ENCODE data around the gene CCDC148. TPM values are rescaled to one million over a fixed set of nuclear protein-coding genes. Genes with fewer than 3 reads are reported as not detected.
"Not testable (repeated sequence)": the region's sequence is repeated elsewhere in the genome, so short reads cannot be mapped to it uniquely, and the experiment has no call there.

Gene CCDC148
- polyA plus RNA-seq, 4 donors: 1.2 to 10.5 (median 8.8) TPM

- no peak for DNase-seq (ENCODE audit: low read depth in 4 of 4, low spot score in 3 of 4)
These were observed 77.6 kb downstream of the CCDC148 start for GRCh38 chr2:158378926-158379325.

- no peak for DNase-seq (ENCODE audit: low read depth in 4 of 4, low spot score in 3 of 4)
These were observed 90.2 kb downstream of the CCDC148 start for GRCh38 chr2:158366342-158366741.

DNA sequence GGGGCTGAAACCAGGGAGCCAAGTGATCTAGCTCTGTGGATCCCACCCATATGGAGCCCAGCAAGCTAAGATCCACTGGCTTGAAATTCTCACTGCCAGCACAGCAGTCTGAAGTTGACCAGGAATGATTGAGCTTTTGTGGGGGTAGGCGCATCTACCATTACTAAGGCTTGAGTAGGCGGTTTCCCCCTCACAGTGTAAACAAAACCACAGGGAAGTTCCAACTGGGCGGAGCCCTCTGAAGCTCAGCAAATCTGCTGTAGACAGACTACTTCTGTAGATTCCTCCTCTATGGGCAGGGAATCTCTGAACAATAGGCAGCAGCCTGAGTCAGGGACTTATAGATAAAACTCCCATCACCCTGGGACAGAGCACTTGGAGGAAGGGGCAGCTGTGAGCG, 96.7 kb downstream of the CCDC148 start:
- DNase-seq (ENCODE audit: low read depth in 4 of 4, low spot score in 3 of 4): no peak

DNA sequence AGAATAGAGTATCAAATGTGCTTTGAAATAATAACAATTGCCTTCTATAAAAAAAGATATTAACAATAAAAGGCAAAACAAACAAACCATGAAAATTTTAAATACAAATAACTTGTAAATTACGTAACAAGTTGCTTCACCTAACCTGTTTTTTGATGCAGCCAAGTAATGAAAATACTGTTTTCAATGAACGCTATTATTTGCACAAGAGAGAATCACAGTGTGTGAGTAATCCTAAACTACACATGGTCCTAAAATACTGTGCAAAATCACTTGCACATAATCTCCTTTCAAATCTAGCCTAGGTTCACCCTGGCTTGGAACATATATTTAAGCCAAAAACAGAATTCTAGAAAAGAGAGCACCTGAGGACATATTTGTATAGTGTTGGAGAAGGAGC, 98.9 kb downstream of the CCDC148 start:
- no peak for DNase-seq (ENCODE audit: low read depth in 4 of 4, low spot score in 3 of 4)

DNA sequence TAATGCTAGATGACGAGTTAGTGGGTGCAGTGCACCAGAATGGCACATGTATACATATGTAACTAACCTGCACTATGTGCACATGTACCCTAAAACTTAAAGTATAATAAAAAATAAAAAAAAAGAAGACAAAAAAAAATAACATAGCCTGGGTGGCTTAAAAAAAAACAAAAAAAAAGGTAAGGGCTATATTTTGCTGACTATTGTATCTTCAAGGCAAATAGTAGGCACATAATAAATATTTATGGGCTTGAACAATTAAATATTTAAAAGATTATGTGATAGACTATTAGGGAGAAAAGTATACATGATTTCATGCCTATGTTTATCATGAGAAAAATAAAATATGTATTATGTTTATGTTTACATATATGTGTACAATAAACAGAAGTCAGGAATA, 99.4 kb downstream of the CCDC148 start:
- DNase-seq (ENCODE audit: low read depth in 4 of 4, low spot score in 3 of 4): no peak

- not testable (repeated sequence) for DNase-seq (ENCODE audit: low read depth in 4 of 4, low spot score in 3 of 4)
These were observed 105.1 kb downstream of the CCDC148 start for GRCh38 chr2:158351466-158351816.

DNA sequence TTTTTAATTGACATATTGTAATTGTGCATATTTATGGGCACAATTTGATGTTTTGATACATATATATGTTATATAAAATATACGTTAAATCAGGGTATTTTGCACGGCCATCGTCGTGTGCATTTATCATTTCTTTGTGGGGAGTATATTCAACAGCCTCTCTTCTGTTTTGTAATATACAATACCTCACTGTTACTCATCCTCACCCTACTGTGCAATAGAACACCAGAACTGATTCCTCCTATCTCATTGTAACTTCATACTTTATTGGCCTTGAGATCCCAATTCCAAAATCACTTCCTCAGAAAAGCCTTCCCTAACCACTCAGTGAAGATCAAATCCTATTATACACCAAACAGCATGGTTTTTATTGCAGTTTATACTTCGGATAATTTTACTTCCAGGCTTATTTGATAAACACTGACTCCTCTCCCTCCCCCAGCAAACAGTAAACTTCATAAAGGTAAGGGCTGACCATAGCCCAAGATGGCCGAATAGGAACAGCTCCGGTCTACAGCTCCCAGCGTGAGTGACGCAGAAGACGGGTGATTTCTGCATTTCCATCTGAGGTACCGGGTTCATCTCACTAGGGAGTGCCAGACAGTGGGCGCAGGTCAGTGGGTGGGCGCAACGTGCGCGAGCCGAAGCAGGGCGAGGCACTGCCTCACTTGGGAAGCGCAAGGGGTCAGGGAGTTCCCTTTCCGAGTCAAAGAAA, 105.6 kb downstream of the CCDC148 start:
- DNase-seq (ENCODE audit: low read depth in 4 of 4, low spot score in 3 of 4): not testable (repeated sequence)

DNA sequence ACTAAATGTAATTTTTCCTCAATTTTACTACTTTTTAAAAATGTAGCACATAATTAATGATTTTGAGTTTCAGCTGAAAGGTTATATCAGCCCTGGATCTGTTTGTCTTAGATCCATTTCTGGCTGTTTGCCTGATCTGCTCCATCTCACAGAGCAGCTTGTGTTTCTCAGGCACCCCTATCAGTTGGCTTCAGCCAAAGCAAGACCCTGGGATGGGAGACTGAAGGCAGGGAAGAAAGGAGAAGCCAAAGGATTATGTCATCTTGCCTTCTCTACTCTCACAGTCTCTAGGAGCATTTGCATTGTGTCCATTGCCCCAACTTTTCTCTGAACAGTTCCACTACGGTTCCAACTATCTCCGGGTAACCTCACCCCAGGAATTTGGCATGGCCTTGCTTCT, 110.5 kb downstream of the CCDC148 start:
- DNase-seq (ENCODE audit: low read depth in 4 of 4, low spot score in 3 of 4): no peak

- no peak for DNase-seq (ENCODE audit: low read depth in 4 of 4, low spot score in 3 of 4)
These were observed 117.0 kb downstream of the CCDC148 start for GRCh38 chr2:158339513-158339912.

- DNase-seq (ENCODE audit: low read depth in 4 of 4, low spot score in 3 of 4): no peak
These were observed 119.5 kb downstream of the CCDC148 start for GRCh38 chr2:158337018-158337417.

DNA sequence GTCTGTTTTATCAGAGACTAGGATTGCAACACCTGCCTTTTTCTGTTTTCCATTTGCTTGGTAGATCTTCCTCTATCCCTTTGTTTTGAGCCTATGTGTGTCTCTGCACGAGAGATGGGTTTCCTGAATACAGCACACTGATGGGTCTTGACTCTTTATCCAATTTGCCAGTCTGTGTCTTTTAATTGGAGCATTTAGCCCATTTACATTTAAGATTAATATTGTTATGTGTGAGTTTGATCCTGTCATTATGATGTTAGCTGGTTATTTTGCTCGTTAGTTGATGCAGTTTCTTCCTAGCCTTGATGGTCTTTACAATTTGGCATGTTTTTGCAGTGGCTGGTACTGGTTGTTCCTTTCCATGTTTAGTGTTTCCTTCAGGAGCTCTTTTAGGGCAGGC, 124.8 kb downstream of the CCDC148 start:
- DNase-seq (ENCODE audit: low read depth in 4 of 4, low spot score in 3 of 4): not testable (repeated sequence)

DNA sequence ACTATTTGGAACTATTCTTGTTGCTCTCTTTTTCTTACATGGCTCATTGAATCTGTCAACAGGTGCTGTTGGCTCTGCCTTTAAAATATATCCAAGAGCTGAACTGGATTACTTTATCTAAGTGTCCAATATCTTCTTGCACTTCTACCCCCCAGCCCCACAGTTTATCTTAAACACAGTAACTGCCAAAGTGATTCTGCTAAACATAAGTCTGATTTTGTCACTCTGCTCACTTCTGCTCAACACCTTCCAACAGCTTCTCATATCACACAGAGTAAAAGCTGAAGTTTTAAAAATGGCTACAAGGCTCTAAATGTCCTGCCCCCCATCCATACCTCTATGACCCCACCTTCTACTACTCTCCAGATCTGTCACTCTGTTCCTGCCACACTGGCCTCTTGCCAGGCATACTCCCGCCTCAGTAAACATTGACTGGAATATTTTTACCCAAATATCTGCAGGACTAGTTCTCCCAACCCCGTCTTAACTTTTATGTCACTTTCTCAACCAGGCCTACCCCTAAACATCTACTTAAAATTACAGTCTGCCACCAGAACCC, 130.7 kb downstream of the CCDC148 start:
- no peak for DNase-seq (ENCODE audit: low read depth in 4 of 4, low spot score in 3 of 4)

DNA sequence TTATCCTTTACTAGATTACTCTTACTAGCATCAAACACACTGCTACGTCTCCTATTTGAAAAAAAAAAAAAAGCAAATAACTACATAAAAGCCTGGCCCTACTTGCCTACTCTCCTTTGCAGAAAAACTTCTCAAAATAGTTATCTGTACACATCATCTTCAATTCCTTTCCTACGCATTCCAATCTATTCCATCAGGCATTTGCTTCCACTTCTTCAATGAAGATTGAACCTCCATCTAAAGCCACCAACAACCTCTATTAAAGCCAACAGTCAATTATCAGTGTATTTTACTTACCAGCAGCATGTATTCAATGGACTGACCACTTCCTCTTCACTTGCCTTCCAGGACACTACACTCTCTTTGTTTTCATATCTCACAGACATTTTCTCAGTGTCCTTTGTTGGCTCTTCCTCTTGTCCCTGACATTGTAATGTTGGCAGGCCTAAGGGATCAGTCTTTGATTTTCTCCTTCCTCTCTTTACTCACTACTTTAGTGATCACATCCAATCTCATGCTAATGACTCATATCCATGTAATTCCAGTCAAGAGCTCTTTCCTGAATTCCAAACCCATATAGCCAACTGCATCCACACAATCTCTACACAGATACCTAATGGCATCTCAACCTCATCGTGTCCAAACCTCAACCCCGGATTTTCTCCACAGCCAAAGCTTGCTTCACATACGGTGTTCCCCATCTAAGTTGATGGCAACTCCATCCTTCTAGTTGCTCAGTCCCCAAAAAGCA, 131.3 kb downstream of the CCDC148 start:
- no peak for DNase-seq (ENCODE audit: low read depth in 4 of 4, low spot score in 3 of 4)

- no peak for DNase-seq (ENCODE audit: low read depth in 4 of 4, low spot score in 3 of 4)
These were observed 133.2 kb downstream of the CCDC148 start for GRCh38 chr2:158323381-158323780.

DNA sequence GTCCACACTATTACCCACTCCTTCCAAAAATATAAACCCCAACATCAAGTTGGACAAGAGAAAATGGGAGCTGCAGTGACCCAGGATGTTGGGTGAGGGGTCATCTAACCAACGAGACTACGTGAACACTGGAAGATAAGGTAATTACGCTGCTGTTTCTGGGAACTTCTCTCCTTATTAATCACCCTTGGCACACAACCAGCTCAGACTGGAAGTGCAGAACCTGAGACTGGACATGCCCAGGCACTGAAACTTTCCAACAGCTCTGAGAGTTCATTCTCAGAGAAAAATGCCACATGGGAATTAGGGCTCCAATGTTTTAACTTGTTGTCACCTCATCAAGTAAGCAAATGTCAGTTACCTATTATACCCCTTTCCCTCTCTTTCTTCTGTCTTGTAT, 135.3 kb downstream of the CCDC148 start:
- no peak for DNase-seq (ENCODE audit: low read depth in 4 of 4, low spot score in 3 of 4)

- no peak for DNase-seq (ENCODE audit: low read depth in 4 of 4, low spot score in 3 of 4)
These were observed 137.3 kb downstream of the CCDC148 start for GRCh38 chr2:158319269-158319668.

GRCh38 chr2:158317642-158318041, 138.9 kb downstream of the CCDC148 start:
- DNase-seq (ENCODE audit: low read depth in 4 of 4, low spot score in 3 of 4): no peak

- no peak for DNase-seq (ENCODE audit: low read depth in 4 of 4, low spot score in 3 of 4)
These were observed 140.6 kb downstream of the CCDC148 start for GRCh38 chr2:158315803-158316414.

DNA sequence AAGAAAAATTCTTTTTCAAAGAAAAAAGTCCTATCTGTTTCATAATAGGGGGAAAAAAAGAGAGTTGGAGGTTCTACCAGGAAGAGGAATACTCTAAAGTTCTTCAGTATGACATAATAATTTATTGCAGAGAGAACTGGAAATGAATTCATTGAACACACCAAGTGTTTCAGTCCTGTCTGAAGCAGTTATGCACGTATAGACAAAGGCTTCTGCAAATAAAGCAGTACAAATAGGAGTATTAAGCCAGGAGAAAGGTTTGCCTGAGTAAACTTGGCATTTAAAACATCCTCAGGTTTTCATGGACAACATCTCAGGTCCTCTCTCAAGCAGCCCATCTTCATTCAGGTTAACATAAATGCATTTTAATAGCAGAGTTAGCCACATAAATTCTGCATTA, 141.6 kb downstream of the CCDC148 start:
- no peak for DNase-seq (ENCODE audit: low read depth in 4 of 4, low spot score in 3 of 4)

GRCh38 chr2:158313734-158314133, 142.8 kb downstream of the CCDC148 start:
- DNase-seq (ENCODE audit: low read depth in 4 of 4, low spot score in 3 of 4): no peak

- DNase-seq (ENCODE audit: low read depth in 4 of 4, low spot score in 3 of 4): no peak
These were observed 143.6 kb downstream of the CCDC148 start for GRCh38 chr2:158312981-158313380.

DNA sequence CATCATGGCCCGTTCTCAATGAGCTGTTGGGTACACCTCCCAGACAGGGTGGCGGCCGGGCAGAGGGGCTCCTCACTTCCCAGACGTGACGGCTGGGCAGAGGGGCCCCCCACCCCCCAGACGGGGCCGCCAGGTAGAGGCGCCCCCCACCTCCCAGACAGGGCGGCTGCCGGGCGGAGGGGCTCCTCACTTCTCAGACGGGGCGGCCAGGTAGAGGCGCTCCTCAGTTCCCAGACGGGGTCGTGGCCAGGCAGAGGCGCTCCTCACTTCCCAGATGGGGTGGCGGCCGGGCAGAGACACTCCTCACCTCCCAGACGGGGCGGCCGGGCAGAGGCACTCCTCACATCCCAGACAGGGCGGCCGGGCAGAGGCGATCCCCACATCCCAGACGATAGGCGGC, 146.1 kb downstream of the CCDC148 start:
- not testable (repeated sequence) for DNase-seq (ENCODE audit: low read depth in 4 of 4, low spot score in 3 of 4)
